Measurements from ENCODE around the gene ACACA. TPM values are rescaled to one million over a fixed set of nuclear protein-coding genes. Genes with fewer than 3 reads are reported as not detected.

ACACA gene
- total RNA-seq, 1 experiment from 2014 or later: 33.0 TPM

- H3K36me3 ChIP-seq (ENCODE audit: low read depth, low read length): peaks cover 49% of the 10 kb centered on the region
- POLR2A ChIA-PET (ENCODE audit: unreplicated experiment): no interaction called here
- no peaks in the 10 kb centered on the region for H3K27me3 ChIP-seq (ENCODE audit: low read length)
- CTCF ChIA-PET: no interaction called here
- BruUV-seq (replicated peaks): no TSS peak
- no peak overlapping the region for H3K4me3 ChIP-seq (ENCODE audit: low read length)
- no peaks in the 10 kb centered on the region for H3F3A ChIP-seq (ENCODE audit: low read length, unreplicated experiment)
- no peaks in the 10 kb centered on the region for H3K4me1 ChIP-seq (ENCODE audit: insufficient read depth, low read length)
- DNase-seq (no peak), ATAC-seq (no peak)
- intact Hi-C loops (cut with micrococcal nuclease): no loop called here
- H3K27ac ChIP-seq (ENCODE audit: low read length): no peak overlapping the region
- no peaks in the 10 kb centered on the region for H3K9me3 ChIP-seq (ENCODE audit: low read length)
- H3K79me2 ChIP-seq (ENCODE audit: low read length): no peaks in the 10 kb centered on the region
- TF ChIP-seq EZH2phosphoT487 (IDR thresholded peaks at IDR 0.05; ENCODE audit: borderline replicate concordance, low read length) (no peak), EZH2 (IDR thresholded peaks at IDR 0.05; ENCODE audit: low read length, unreplicated experiment) (no peak), CTCF (conservative IDR thresholded peaks at IDR 0.05; ENCODE audit: low read depth, low read length) (no peak)
- no peak overlapping the region for H2AFZ ChIP-seq (ENCODE audit: low read length)
- no peaks in the 10 kb centered on the region for H4K20me1 ChIP-seq (ENCODE audit: low read length)
- H3K4me2 ChIP-seq (ENCODE audit: low read length): no peak overlapping the region
- H3K9me2 ChIP-seq (replicated peaks; ENCODE audit: low read length): no peaks in the 10 kb centered on the region
- no peak overlapping the region for H3K9ac ChIP-seq (ENCODE audit: low read length)
Observed at GRCh38 chr17:37261286-37261685, 145.3 kb downstream of the ACACA start.

GRCh38 chr17:37259030-37259735 lies 147.5 kb downstream of the ACACA start:
- ATAC-seq (no peak), DNase-seq (no peak)
- ChIA-PET CTCF (no interaction called here), POLR2A (ENCODE audit: unreplicated experiment) (no interaction called here)
- no TSS peak for BruUV-seq (replicated peaks)
- H3K4me3 ChIP-seq (ENCODE audit: low read length): no peak overlapping the region
- no peaks in the 10 kb centered on the region for H3K9me3 ChIP-seq (ENCODE audit: low read length)
- no peak overlapping the region for H3K4me2 ChIP-seq (ENCODE audit: low read length)
- peaks cover 32% of the 10 kb centered on the region for H3K36me3 ChIP-seq (ENCODE audit: low read depth, low read length)
- H3K27me3 ChIP-seq (ENCODE audit: low read length): no peaks in the 10 kb centered on the region
- no peak overlapping the region for H3K27ac ChIP-seq (ENCODE audit: low read length)
- no peaks in the 10 kb centered on the region for H3K9me2 ChIP-seq (replicated peaks; ENCODE audit: low read length)
- no peaks in the 10 kb centered on the region for H3K4me1 ChIP-seq (ENCODE audit: insufficient read depth, low read length)
- no peak overlapping the region for H3K9ac ChIP-seq (ENCODE audit: low read length)
- H3F3A ChIP-seq (ENCODE audit: low read length, unreplicated experiment): no peaks in the 10 kb centered on the region
- no peaks in the 10 kb centered on the region for H4K20me1 ChIP-seq (ENCODE audit: low read length)
- intact Hi-C loops (cut with micrococcal nuclease): no loop called here
- no peak overlapping the region for H2AFZ ChIP-seq (ENCODE audit: low read length)
- TF ChIP-seq EZH2 (IDR thresholded peaks at IDR 0.05; ENCODE audit: low read length, unreplicated experiment): no peak
- TF ChIP-seq EZH2phosphoT487 (IDR thresholded peaks at IDR 0.05; ENCODE audit: borderline replicate concordance, low read length): no peak
- no peak for TF ChIP-seq CTCF (conservative IDR thresholded peaks at IDR 0.05; ENCODE audit: low read depth, low read length)
- H3K79me2 ChIP-seq (ENCODE audit: low read length): no peaks in the 10 kb centered on the region

- H3K4me2 ChIP-seq (ENCODE audit: low read length): no peak overlapping the region
- no peaks in the 10 kb centered on the region for H3K79me2 ChIP-seq (ENCODE audit: low read length)
- no peak overlapping the region for H3K27ac ChIP-seq (ENCODE audit: low read length)
- no peak for DNase-seq
- ATAC-seq: no peak
- H2AFZ ChIP-seq (ENCODE audit: low read length): no peak overlapping the region
- no peak overlapping the region for H3K4me3 ChIP-seq (ENCODE audit: low read length)
- POLR2A ChIA-PET (ENCODE audit: unreplicated experiment): no interaction called here
- H3K9me2 ChIP-seq (replicated peaks; ENCODE audit: low read length): no peaks in the 10 kb centered on the region
- no peaks in the 10 kb centered on the region for H4K20me1 ChIP-seq (ENCODE audit: low read length)
- H3K4me1 ChIP-seq (ENCODE audit: insufficient read depth, low read length): no peaks in the 10 kb centered on the region
- no peak overlapping the region for H3K9ac ChIP-seq (ENCODE audit: low read length)
- H3K9me3 ChIP-seq (ENCODE audit: low read length): no peaks in the 10 kb centered on the region
- CTCF ChIA-PET: no interaction called here
- BruUV-seq (replicated peaks): no TSS peak
- no peaks in the 10 kb centered on the region for H3K27me3 ChIP-seq (ENCODE audit: low read length)
- no peaks in the 10 kb centered on the region for H3F3A ChIP-seq (ENCODE audit: low read length, unreplicated experiment)
- TF ChIP-seq EZH2 (IDR thresholded peaks at IDR 0.05; ENCODE audit: low read length, unreplicated experiment) (no peak), EZH2phosphoT487 (IDR thresholded peaks at IDR 0.05; ENCODE audit: borderline replicate concordance, low read length) (no peak), CTCF (conservative IDR thresholded peaks at IDR 0.05; ENCODE audit: low read depth, low read length) (no peak)
- intact Hi-C loops (cut with micrococcal nuclease): no loop called here
- H3K36me3 ChIP-seq (ENCODE audit: low read depth, low read length): peaks cover 19% of the 10 kb centered on the region
Observed at GRCh38 chr17:37256627-37257026, 150.0 kb downstream of the ACACA start.
